ENCODE measurements around the gene PRTG.

Gene PRTG

DNA sequence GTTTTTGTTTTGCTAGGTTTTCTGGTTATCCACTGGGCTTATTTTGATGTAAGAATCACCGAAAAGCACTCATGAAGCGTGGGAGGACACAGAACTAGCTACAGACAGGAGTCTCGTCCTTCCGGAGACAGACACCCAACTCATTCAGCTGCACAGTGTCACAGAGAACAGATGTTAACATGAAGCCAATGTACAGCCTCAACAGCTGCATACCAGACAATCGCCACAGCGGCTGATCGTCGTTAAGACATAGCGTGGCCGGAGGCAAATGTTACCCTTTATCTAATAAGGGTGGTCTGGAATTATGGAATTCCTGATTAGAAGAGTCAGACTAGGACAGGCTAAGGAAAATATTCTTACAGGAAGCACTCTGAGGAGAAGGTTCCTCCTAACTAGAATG lies 153.7 kb downstream of the PRTG start:
- Mint-ChIP-seq H3K27me3 (peaks cover 48% of the 10 kb centered on the region), H3K36me3 (no peaks in the 10 kb centered on the region), H3K4me3 (peak overlapping the region; percentile 63), H3K9me3 (peaks cover 3% of the 10 kb centered on the region), H3K27ac (no peak overlapping the region), H3K4me1 (no peaks in the 10 kb centered on the region)
- ATAC-seq: no peak

DNA sequence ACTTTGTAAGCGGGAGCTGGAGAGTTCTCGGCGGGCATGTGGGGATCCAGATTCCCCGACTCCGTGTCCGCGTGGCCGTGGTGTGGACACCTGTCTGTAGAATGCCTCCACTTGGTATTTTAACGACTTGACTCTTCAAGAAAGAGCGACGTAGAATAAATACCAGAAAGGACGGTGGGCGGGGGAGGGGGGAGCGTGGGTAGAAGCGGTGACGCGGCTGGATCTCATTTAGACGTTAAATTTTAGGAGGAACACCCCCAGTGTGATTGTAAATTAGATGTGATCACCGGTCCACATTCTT lies 154.2 kb downstream of the PRTG start:
- peaks cover 3% of the 10 kb centered on the region for H3K9me3 Mint-ChIP-seq
- no peaks in the 10 kb centered on the region for H3K4me1 Mint-ChIP-seq
- H3K36me3 Mint-ChIP-seq: no peaks in the 10 kb centered on the region
- peaks cover 53% of the 10 kb centered on the region for H3K27me3 Mint-ChIP-seq
- ATAC-seq: no peak
- H3K4me3 Mint-ChIP-seq: no peak overlapping the region
- H3K27ac Mint-ChIP-seq: no peak overlapping the region

DNA sequence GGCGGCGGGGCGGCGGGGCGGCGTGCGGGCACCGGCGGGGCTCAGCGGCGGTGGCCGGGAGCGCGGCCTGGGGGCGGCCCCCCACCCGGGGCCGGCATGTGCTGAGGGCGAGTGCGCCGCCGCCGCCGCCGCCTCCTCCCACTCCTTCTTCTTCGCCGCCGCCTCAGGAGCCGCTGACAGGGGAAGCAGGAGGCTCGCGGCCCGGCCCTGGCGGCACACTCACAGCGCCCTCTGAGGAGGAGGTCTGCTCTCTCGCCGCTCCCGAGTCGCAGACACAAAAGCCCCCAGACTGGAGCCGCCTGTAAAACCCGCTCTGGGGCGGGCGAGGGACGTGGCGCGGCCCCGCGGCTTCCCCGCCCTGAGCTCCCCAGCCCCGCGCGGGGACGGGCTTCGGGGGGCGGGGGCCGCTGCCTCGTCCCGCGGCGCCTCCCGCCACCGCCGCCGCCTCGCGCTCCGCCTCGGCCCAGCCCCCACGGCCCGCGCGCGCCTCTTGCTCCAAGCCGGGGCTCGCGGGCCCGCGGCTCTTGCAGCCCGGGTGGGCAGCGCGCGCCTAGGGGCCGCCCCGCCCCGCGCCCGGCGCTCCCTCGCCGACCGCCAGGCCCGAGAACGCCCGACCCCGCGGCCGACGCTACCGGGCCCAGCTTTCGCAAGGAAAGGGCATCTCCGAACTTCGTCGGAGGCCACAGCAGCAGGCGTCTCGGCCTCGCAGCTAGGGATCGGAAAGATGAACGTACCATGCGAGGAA lies 154.7 kb downstream of the PRTG start, which contains the start of gene PYGO1:
Gene PYGO1 (minus strand): TSS at position 276 of the 745 bp plus-strand sequence. CDS start 462 bp downstream, outside the sequence.
- Mint-ChIP-seq H3K27me3 (peaks cover 55% of the 10 kb centered on the region), H3K4me3 (peak within 1 kb of the TSS; percentile 63), H3K9me3 (no peaks in the 10 kb centered on the region), H3K36me3 (no peaks in the 10 kb centered on the region), H3K4me1 (no peaks in the 10 kb centered on the region), H3K27ac (no peak within 1 kb of the TSS)
- peak; percentile 81 for ATAC-seq

GRCh38 chr15:55587321-55588069 lies 155.5 kb downstream of the PRTG start:
- peak; percentile 57 for ATAC-seq
- Mint-ChIP-seq H3K27ac (no peak overlapping the region), H3K27me3 (peaks cover 55% of the 10 kb centered on the region), H3K4me3 (peak overlapping the region; percentile 63), H3K4me1 (no peaks in the 10 kb centered on the region), H3K36me3 (no peaks in the 10 kb centered on the region), H3K9me3 (no peaks in the 10 kb centered on the region)

DNA sequence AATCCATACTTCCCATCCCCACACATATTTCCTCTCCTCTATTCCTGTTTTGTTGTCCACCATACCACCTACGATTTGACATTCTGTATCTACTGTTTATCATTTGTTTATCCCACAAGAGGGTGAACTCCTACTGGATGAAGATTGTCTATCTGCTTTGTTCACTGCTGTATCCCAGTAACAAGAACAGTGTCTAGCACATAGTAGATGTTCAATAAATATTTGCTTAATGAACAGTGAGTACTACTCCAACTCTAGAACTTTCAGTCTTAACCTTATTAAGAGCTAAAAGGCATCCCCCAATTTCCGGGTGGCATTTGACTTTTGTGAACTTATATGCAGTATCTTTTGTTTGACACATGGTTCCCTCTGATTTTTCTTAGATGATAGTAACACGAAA lies 156.1 kb downstream of the PRTG start:
- Mint-ChIP-seq H3K4me3 (no peak overlapping the region), H3K27ac (no peak overlapping the region), H3K4me1 (no peaks in the 10 kb centered on the region), H3K36me3 (no peaks in the 10 kb centered on the region), H3K9me3 (no peaks in the 10 kb centered on the region), H3K27me3 (peaks cover 54% of the 10 kb centered on the region)
- no peak for ATAC-seq

DNA sequence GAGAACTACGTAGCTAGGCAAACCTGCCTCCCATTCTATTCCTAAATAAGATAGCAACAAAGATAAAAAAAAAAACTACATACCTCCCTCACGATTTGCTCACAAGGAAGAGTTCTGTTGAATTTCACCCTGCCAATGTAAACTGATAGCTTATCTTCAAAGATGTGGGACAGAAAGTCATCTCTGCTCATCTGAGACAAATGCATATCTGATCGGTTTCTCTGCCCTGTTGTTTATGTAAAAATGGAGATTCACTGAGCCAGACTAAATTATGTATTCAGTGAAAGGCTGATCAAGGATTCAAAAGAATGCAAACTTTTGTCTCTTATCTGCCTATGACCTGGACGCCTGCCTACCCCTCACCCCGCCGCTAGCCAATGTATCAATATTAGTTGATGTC lies 166.0 kb downstream of the PRTG start:
- Mint-ChIP-seq H3K36me3 (no peaks in the 10 kb centered on the region), H3K27me3 (peaks cover 45% of the 10 kb centered on the region), H3K4me3 (no peak overlapping the region), H3K27ac (no peak overlapping the region), H3K4me1 (no peaks in the 10 kb centered on the region), H3K9me3 (no peaks in the 10 kb centered on the region)
- ATAC-seq: no peak

DNA sequence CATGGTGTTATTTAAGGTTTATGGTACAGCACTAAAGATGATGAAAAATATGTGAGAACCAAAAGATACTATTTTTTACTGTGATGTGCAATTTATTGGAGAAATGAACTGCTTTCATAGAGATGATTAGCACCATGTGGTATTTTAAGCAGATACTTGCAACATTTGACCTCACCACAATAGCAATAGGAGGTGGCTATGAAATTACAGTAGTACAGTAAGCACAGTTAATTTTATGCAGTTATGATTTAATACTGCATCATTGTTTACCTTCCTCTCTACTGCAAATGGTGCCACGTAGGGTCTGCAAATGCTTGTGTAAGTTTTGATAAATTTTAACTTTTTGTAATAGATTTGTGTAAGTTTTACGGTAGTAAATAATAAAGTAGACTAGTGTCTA lies 168.9 kb downstream of the PRTG start:
- Mint-ChIP-seq H3K36me3 (no peaks in the 10 kb centered on the region), H3K27me3 (peaks cover 55% of the 10 kb centered on the region), H3K4me3 (no peak overlapping the region), H3K4me1 (no peaks in the 10 kb centered on the region), H3K9me3 (peaks cover 3% of the 10 kb centered on the region), H3K27ac (no peak overlapping the region)
- ATAC-seq: no peak

DNA sequence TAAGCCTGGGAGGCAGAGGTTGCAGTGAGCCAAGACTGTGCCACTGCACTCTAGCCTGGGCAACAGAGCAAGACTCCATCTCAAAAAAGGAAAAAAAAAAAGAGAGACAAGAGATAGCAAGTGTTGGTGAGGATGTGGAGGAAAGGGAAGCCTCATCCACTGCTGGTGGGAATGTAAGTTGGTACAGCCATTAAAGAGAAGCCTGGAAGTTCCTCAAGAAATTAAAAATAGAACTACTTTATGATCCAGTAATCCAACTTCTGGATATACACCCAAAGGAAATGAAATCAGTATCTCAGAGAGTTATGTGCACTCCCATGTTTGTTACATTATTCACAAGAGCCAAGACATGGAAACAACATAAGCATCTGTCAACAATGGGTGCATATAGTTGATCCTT lies 169.7 kb downstream of the PRTG start:
- no peaks in the 10 kb centered on the region for H3K36me3 Mint-ChIP-seq
- H3K4me3 Mint-ChIP-seq: no peak overlapping the region
- H3K27ac Mint-ChIP-seq: no peak overlapping the region
- H3K27me3 Mint-ChIP-seq: peaks cover 58% of the 10 kb centered on the region
- no peak for ATAC-seq
- no peaks in the 10 kb centered on the region for H3K4me1 Mint-ChIP-seq
- H3K9me3 Mint-ChIP-seq: peaks cover 3% of the 10 kb centered on the region

- Mint-ChIP-seq H3K4me3 (no peak overlapping the region), H3K27me3 (peaks cover 11% of the 10 kb centered on the region), H3K27ac (no peak overlapping the region), H3K9me3 (peaks cover 15% of the 10 kb centered on the region), H3K36me3 (no peaks in the 10 kb centered on the region), H3K4me1 (no peaks in the 10 kb centered on the region)
- no peak for ATAC-seq
These were observed 178.4 kb downstream of the PRTG start for GRCh38 chr15:55564347-55565145.

DNA sequence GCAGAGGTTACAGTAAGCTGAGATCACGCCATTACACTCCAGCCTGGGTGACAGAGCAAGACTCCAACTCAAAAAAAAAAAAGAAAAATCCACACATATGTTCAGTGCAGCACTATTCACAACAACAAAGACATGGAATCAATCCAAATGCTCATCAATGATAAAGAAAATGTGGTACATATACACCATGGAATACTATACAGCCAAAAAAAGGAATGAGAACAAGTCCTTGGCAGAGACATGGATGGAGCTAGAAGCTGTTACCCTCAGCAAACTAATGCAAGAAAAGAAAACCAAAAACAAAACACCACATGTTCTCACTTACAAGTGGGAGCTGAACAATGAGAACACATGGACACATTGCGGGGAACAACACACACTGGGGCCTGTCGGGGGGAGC lies 180.4 kb downstream of the PRTG start:
- Mint-ChIP-seq H3K27ac (no peak overlapping the region), H3K36me3 (no peaks in the 10 kb centered on the region), H3K4me1 (no peaks in the 10 kb centered on the region), H3K27me3 (no peaks in the 10 kb centered on the region), H3K4me3 (no peak overlapping the region), H3K9me3 (peaks cover 15% of the 10 kb centered on the region)
- ATAC-seq: no peak
